ENCODE results near the gene HOXD3. TPM values are rescaled to one million over a fixed set of nuclear protein-coding genes. Genes with fewer than 3 reads are reported as not detected.

The HOXD3 gene
- total RNA-seq, 2 donors from 2014 or later = 0.73 to 1.1 TPM

DNA sequence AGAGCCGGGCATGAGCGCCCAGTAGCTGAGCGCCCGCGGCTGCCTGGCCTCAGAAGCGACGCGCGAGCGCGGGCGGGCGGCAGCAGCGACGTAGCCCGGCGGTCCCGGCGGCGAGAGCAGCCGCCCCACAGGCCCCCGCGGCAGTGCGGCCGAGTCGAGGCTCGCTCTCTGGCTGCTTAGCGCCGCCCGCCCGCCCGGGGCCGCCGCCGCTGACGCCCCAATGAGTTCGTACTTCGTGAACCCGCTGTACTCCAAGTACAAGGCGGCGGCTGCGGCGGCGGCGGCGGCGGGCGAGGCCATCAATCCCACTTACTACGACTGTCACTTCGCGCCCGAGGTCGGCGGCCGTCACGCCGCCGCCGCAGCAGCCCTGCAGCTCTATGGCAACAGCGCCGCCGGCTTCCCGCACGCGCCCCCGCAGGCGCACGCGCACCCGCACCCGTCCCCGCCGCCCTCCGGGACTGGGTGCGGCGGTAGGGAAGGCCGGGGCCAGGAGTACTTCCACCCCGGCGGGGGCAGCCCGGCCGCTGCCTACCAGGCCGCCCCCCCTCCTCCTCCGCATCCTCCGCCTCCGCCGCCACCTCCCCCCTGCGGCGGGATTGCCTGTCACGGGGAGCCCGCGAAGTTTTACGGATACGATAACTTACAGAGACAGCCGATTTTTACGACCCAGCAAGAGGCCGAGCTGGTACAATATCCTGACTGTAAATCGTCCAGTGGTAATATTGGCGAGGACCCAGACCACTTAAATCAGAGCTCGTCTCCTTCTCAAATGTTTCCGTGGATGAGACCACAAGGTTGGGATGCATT lies 26.8 kb upstream of the HOXD3 start:
- DNase-seq = no peak
- intact Hi-C loops (cut with DNase I) = no loop called here
- ATAC-seq = peak; percentile 39 to 42

GRCh38 chr2:176130957-176131847 lies 25.9 kb upstream of the HOXD3 start:
- intact Hi-C loops (cut with DNase I) = no loop called here
- DNase-seq (no peak), ATAC-seq (no peak)

GRCh38 chr2:176131848-176132158 lies 25.3 kb upstream of the HOXD3 start:
- ATAC-seq (no peak), DNase-seq (no peak)
- intact Hi-C loops (cut with DNase I) = no loop called here

DNA sequence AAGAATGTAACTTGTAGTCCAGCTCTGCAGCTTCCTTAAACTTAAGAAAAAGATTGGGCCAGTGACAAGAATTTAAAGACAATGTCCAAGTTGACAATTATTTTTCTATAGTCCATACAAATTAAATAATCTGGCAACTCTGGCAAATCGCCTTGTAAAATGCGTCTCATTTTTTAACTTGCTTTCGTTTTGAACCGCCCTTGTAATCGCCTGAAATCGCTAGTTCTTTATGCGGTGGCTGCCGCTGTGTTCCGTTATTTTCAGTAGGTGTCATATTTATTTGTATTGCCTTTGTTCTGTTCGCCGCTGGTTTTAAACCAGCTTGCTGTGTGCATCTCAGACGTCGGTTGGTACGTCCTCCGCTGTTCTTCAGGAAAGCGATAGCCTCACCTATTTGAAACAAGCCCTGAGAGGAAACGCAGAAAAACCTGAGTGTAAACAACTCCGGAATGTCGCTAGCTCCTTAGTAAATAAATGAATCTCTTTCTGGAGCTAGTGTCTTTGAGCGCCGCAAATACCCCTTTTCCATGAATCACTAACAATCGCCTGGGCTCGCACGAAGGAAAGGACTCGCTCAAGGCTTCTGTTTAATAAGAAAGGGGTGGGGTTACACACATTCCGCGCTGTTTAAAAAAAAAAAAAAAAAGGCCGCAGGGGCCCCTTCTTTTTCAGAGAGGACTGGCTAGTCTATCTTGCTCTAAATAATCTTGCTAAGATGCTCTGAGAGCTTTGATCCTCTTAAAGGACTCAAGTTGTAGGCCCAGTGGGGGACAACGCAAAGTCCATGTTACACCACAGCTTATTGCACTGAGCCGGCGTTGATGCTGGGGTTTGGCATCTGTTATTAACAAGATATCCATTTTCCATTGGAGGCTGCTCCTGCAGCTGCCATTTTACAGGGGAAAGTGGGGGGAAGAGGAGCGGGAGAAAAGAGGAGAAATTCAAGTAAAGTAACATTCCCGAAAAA lies 24.6 kb upstream of the HOXD3 start:
- intact Hi-C loops (cut with DNase I) = no loop called here
- ATAC-seq (no peak), DNase-seq (no peak)

DNA sequence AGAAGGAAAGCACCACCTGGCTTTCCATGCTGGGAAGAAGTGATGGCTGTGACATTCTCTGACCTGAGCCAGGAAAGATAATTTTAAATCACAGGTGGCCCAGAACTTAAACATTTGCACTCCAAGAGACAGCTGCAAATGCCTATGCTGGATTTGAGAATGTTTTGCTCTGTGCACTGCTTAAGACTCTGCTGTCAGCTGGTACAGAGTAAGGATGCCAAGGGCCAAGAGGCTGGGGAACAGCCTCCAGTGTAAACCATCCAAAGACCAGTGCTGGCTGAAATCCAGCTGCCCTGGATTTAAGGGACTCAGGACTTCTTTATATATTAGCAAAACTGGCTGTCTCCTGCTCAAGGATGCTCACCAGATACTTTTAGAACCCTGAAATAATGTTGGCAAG lies 23.7 kb upstream of the HOXD3 start:
- ATAC-seq = no peak
- intact Hi-C loops (cut with DNase I) = no loop called here
- DNase-seq = no peak

GRCh38 chr2:176134035-176134434 lies 23.1 kb upstream of the HOXD3 start:
- DNase-seq = no peak
- intact Hi-C loops (cut with DNase I) = no loop called here
- no peak for ATAC-seq

DNA sequence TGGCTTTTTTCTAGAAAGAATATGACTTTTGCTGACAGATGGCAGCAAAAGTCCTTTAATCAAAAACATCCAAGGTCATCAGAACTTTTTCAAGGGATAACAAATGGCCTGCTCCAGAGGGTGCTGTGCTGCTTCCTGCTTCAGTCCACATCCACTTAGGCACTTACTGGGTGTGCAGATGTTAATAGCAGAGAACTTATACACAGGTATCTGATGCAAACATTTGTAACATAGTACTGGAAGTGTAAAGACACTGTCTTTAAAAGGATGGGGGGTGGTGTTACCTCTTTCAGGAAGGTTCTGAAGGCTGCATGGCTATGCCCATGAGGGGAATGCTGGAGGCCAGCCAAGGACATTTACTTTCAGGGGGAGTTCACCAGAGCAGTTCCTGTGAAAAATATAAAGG lies 22.1 kb upstream of the HOXD3 start:
- DNase-seq (no peak), ATAC-seq (no peak)
- intact Hi-C loops (cut with DNase I) = no loop called here

GRCh38 chr2:176136374-176137251 lies 20.5 kb upstream of the HOXD3 start:
- DNase-seq (no peak), ATAC-seq (peak; percentile 23 to 38)
- intact Hi-C loops (cut with DNase I) = no loop called here

DNA sequence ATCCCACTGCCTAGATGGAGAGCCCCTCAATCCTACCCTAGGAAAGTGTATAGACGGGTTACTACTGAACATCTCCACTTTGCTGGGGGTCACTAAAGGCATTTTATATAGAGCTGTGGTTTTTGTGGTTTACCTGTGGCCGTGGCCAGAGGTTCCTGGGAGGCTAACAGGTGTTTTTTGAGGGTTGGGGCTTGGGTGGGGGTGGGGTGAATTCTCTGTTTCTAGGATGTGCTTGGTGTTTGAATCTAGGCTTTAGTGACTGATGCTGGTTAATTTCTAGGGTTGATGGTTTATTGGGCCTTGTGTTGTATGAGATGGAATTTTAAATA lies 19.9 kb upstream of the HOXD3 start:
- no peak for ATAC-seq
- DNase-seq = no peak
- intact Hi-C loops (cut with DNase I) = no loop called here

- DNase-seq (no peak), ATAC-seq (no peak)
- intact Hi-C loops (cut with DNase I) = loop anchor here in 1 of 2 donors (2.0 kb wide), 1 partner anchor 319 kb away; no protein-coding TSS in a partner anchor
These were observed 19.2 kb upstream of the HOXD3 start for GRCh38 chr2:176137906-176138305.

- no peak for ATAC-seq
- intact Hi-C loops (cut with DNase I) = loop anchor here in 1 of 2 donors (2.0 kb wide), 1 partner anchor 318 kb away; no protein-coding TSS in a partner anchor
- no peak for DNase-seq
These were observed 18.6 kb upstream of the HOXD3 start for GRCh38 chr2:176138526-176138922.

DNA sequence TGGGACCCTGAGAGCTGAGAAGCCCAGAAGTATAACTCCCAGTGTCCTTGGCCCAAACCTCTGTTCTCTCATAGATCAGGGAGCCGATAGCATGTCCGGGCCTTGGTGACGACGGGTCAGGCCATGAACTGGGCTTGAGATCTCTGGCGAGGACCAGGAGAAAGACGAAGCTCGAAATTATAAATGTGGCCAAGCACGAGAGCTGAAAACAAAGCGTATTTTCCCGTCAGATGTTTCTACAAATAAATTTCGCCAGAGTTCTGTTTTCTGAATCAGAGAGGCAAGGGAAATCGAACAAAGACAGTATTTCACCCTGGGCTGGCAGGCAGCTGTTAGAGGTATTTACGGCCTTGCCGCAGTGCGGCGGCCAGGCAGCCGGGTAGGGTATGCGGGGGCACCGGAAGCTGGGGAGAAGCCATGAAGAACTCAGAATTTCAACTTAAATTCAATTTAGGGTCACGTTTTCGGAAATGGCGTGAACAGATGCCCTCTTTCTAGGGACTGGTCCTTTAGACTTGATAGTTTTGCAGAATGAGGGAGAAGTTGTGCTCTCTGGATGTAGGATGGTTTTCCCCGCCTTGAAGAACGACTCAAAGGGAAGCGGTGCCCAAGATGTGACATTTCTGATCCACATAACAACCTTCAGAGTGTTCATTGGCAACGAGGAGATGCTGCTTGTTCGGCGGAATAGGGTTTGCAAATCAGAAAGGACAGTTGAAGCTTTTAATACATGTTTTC lies 18.0 kb upstream of the HOXD3 start:
- intact Hi-C loops (cut with DNase I) = loop anchor here in 1 of 2 donors (2.0 kb wide), 1 partner anchor 318 kb away; no protein-coding TSS in a partner anchor
- DNase-seq = no peak
- no peak for ATAC-seq

GRCh38 chr2:176139661-176140512 lies 17.2 kb upstream of the HOXD3 start:
- ATAC-seq (no peak), DNase-seq (no peak)
- intact Hi-C loops (cut with DNase I) = loop anchor here (2.0 to 5.0 kb wide), 5 partner anchors 315 to 497 kb away; no protein-coding TSS in a partner anchor

- DNase-seq (peak; percentile 73), ATAC-seq (peak; percentile 92 to 93)
- intact Hi-C loops (cut with DNase I) = loop anchor here (2.0 to 5.0 kb wide), 4 partner anchors 314 to 497 kb away; no protein-coding TSS in a partner anchor
These were observed 16.4 kb upstream of the HOXD3 start for GRCh38 chr2:176140513-176141317.

GRCh38 chr2:176142281-176142680 lies 14.8 kb upstream of the HOXD3 start:
- ATAC-seq (no peak), DNase-seq (no peak)
- intact Hi-C loops (cut with DNase I) = loop anchor here (5.0 kb wide), 2 partner anchors 410 to 495 kb away; no protein-coding TSS in a partner anchor

Data from left cardiac atrium (tissue), 4 donors.